Measurements from ENCODE around the gene TLE5.

DNA sequence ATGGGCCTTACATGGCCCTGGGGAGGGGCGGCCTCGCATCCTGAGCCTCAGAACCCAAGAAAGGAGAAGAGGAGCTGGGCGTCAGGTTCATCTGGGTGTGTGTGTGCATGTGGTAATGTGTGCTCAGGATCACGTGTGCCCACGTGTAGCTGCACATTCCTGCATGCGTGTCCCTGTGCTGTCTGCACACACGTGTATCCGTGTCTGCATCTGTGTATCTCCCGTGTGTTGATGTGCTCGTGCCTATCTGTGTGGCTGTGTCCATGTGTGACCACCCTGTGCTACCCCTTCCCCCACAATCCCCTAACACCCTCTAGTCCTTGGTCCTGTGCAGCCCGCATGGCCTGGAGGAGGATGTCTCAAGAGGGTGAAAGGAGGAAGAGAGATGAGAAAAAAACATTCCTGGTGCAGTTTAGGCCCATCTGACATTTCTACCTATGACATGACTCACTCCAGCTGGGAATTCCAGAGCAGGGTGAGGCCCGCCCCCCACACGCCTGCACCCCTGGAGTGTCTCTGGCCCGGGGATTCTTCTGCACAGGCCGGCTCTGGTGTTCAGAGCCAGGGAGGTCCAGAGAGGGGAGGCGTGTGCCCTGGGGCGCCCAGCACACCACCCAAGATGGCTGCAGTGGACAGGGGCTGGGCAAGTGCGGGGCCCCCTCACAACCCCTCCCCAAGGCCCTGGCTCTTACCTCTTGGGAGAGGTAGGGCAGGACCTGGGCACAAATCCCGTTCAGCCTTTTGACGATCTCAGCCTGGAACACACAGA, 7.1 kb downstream of the TLE5 start:
- TF ChIP-seq, protein P1, sequence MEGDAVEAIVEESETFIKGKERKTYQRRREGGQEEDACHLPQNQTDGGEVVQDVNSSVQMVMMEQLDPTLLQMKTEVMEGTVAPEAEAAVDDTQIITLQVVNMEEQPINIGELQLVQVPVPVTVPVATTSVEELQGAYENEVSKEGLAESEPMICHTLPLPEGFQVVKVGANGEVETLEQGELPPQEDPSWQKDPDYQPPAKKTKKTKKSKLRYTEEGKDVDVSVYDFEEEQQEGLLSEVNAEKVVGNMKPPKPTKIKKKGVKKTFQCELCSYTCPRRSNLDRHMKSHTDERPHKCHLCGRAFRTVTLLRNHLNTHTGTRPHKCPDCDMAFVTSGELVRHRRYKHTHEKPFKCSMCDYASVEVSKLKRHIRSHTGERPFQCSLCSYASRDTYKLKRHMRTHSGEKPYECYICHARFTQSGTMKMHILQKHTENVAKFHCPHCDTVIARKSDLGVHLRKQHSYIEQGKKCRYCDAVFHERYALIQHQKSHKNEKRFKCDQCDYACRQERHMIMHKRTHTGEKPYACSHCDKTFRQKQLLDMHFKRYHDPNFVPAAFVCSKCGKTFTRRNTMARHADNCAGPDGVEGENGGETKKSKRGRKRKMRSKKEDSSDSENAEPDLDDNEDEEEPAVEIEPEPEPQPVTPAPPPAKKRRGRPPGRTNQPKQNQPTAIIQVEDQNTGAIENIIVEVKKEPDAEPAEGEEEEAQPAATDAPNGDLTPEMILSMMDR (conservative IDR thresholded peaks at IDR 0.05; ENCODE audit: low read depth, low read length), result no peak
- no peak for TF ChIP-seq CHD1 (IDR thresholded peaks at IDR 0.05; ENCODE audit: low read depth, low read length)
- no peak for TF ChIP-seq POLR2A (IDR thresholded peaks at IDR 0.05; ENCODE audit: low read depth, low read length)
- TF ChIP-seq MXI1 (IDR thresholded peaks at IDR 0.05; ENCODE audit: borderline replicate concordance, low read depth, low read length), result no peak
- TF ChIP-seq RCOR1 (IDR thresholded peaks at IDR 0.05; ENCODE audit: insufficient replicate concordance, low read length), result no peak

Measured in IMR-90 (cell line).